GM12891 (cell line): ENCODE results near the gene RPL13.

Experiments used
- DNase-seq: peaks from one replicate; pipeline ENCODE4 v3.0.0; 2011; ENCODE audit warnings: low spot score; ENCODE audit not compliant: insufficient read length
- FAIRE-seq: peaks from 2 replicates; lab custom pipeline; 2011; peaks lifted over from hg19 to GRCh38; lab: Jason Lieb, UNC
- PAX5 ChIP-seq: IDR thresholded peaks from 2 replicates; pipeline ENCODE4 v1.6.1; 2011; ENCODE audit warnings: low read length, moderate library complexity, mild to moderate bottlenecking; ENCODE audit not compliant: insufficient read depth, severe bottlenecking
- POLR2A ChIP-seq: IDR thresholded peaks from 2 replicates; pipeline ENCODE4 v1.6.1; 2011; ENCODE audit warnings: low read depth, low read length, control low read depth
- POLR2AphosphoS5 ChIP-seq: IDR thresholded peaks from 2 replicates; pipeline ENCODE4 v1.6.1; 2011; ENCODE audit warnings: low read depth, low read length, control low read depth
- POU2F2 ChIP-seq: IDR thresholded peaks from 2 replicates; pipeline ENCODE4 v1.6.1; 2011; ENCODE audit warnings: low read depth, mild to moderate bottlenecking, control low read depth, low read length, moderate library complexity
- SPI1 ChIP-seq: IDR thresholded peaks from 2 replicates; pipeline ENCODE4 v1.6.1; 2011; ENCODE audit warnings: low read depth, low read length, control low read depth
- TAF1 ChIP-seq: IDR thresholded peaks from 2 replicates; pipeline ENCODE4 v1.6.1; 2011; ENCODE audit warnings: low read depth, low read length, control low read depth

RPL13 gene

DNA sequence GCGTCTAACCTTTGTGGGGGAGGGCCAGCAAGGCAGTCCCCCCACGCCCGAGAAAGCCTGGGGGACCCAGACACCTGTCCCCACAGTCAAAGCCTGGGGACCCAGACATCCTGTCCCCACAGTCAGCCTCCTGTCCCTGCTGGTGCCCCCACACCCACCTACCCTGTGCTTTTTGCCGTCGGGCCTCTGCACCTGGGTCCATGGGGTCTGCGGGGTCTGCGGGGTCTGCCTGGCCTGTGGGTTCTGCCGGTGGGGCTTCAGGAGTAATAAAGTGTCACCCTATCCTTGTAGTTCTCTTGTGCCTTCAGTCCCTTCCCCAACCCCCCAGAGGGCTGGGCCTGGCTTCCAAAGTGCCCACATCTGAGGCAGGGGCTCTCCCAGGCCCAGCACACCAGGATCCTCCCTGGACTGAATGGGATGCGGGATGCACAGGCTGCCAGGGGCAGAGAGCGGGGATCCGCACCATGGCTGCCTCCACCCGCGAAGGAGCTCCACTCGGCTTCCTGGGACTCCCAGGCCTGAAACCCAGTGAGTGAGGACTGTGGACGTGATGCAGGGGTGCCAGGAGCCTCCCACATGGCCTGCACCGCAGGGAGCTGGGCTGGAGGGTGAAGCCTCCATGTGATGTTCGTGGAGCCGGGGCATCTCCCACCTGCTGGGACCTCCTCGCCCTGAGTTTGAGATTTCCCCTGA, 36.6 kb downstream of the RPL13 start:
- TF ChIP-seq SPI1, result no peak
- no peak for TF ChIP-seq POLR2A
- no peak for TF ChIP-seq PAX5
- TF ChIP-seq POU2F2, result no peak
- no peak for TF ChIP-seq POLR2AphosphoS5
- no peak for TF ChIP-seq TAF1
- DNase-seq (no peak), FAIRE-seq (no peak)

- no peak for FAIRE-seq
Measured at GRCh38 chr16:89598199-89598598, 37.7 kb downstream of the RPL13 start.

GRCh38 chr16:89599451-89599858, 39.0 kb downstream of the RPL13 start:
- TF ChIP-seq PAX5 (no peak), POLR2A (no peak), SPI1 (no peak), POU2F2 (no peak), POLR2AphosphoS5 (no peak), TAF1 (no peak)
- peak; percentile 63 for DNase-seq
- peak; percentile 69 for FAIRE-seq

More at GRCh38 chr16:89598199-89598598, 37.7 kb downstream of the RPL13 start:
- TF ChIP-seq POLR2AphosphoS5 (no peak), SPI1 (no peak), TAF1 (no peak), PAX5 (no peak), POLR2A (no peak), POU2F2 (no peak)
- no peak for DNase-seq

DNA sequence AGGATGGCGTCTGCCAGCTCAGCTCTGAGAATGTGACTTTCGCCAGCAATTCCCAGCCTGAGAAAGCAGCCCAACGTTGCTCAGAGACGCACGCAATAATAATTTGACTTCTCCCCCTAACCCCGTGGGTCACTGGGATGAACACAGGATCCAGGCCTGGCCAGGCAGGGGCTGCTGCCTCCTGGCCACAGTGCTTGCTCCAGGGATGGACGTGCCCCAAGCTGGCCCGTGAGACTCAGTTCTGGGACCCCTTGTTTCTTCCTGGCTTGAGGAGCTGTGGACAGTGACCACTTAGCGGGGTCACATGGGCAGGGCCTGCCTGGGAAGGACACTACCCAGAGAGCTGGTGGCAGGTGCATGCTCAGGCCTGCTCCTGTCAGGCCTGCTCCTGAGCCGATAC, 39.4 kb downstream of the RPL13 start:
- DNase-seq (no peak), FAIRE-seq (no peak)
- TF ChIP-seq PAX5 (no peak), POLR2A (no peak), POLR2AphosphoS5 (no peak), SPI1 (no peak), TAF1 (no peak), POU2F2 (no peak)

DNA sequence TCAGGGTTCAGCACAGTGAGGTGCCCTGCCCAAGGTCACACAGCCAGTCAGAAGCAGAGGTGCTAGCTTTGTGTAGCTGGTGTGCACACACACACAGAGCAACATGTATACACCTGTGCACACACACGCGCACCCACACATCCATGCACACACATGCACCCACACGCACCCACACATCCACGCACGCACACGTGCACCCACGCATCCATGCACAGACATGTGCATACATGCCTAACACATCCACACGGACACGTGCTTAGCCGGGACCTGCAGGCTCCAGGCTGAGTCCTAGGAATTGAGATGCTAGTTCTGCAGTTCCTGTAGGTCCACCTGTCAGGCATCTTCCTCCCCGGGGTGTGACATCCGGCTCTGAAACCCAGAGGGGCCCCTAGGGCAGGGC, 39.9 kb downstream of the RPL13 start:
- no peak for DNase-seq
- TF ChIP-seq PAX5 (no peak), POU2F2 (no peak)
- FAIRE-seq, result peak; percentile 61

GRCh38 chr16:89600956-89601355, 40.5 kb downstream of the RPL13 start:
- DNase-seq, result no peak
- FAIRE-seq, result no peak
- TF ChIP-seq SPI1, result no peak
- no peak for TF ChIP-seq POU2F2
- no peak for TF ChIP-seq PAX5
- no peak for TF ChIP-seq TAF1
- no peak for TF ChIP-seq POLR2A
- no peak for TF ChIP-seq POLR2AphosphoS5

GRCh38 chr16:89601906-89602272, 41.4 kb downstream of the RPL13 start:
- TF ChIP-seq TAF1 (no peak), POLR2AphosphoS5 (no peak), POU2F2 (no peak), SPI1 (no peak), POLR2A (no peak)
- FAIRE-seq (no peak), DNase-seq (no peak)

GRCh38 chr16:89602273-89602951, 41.9 kb downstream of the RPL13 start:
- DNase-seq (no peak), FAIRE-seq (peak; percentile 94)
- TF ChIP-seq POLR2A (no peak), POLR2AphosphoS5 (no peak), PAX5 (no peak), SPI1 (no peak), POU2F2 (no peak), TAF1 (no peak)

- TF ChIP-seq SPI1, result no peak
- no peak for TF ChIP-seq POU2F2
- TF ChIP-seq TAF1, result no peak
- no peak for TF ChIP-seq PAX5
- TF ChIP-seq POLR2AphosphoS5, result no peak
- no peak for TF ChIP-seq POLR2A
- FAIRE-seq, result peak; percentile 74
- DNase-seq, result no peak
Measured at GRCh38 chr16:89602952-89603590, 42.6 kb downstream of the RPL13 start.
